ENCODE results near the gene CWC22. TPM values are rescaled to one million over a fixed set of nuclear protein-coding genes. Genes with fewer than 3 reads are reported as not detected.
"Not testable (repeated sequence)": the region's sequence is repeated elsewhere in the genome, so short reads cannot be mapped to it uniquely, and the experiment has no call there.

Gene CWC22
- total RNA-seq, 1 donor from 2014 or later = 12.0 TPM

- Mint-ChIP-seq H3K27ac (ENCODE audit: unreplicated experiment) (no peak overlapping the region), H3K4me1 (ENCODE audit: low read depth, unreplicated experiment) (peaks cover 4% of the 10 kb centered on the region), H3K27me3 (ENCODE audit: unreplicated experiment) (peaks cover 3% of the 10 kb centered on the region), H3K36me3 (ENCODE audit: unreplicated experiment) (no peaks in the 10 kb centered on the region), H3K4me3 (ENCODE audit: unreplicated experiment) (no peak overlapping the region), H3K9me3 (ENCODE audit: unreplicated experiment) (no peaks in the 10 kb centered on the region)
- peak; percentile 73 for TF ChIP-seq CTCF (IDR thresholded peaks at IDR 0.05; ENCODE audit: partially characterized antibody, unreplicated experiment)
- peak; percentile 68 for DNase-seq
Observed at GRCh38 chr2:179936654-179937053, 70.4 kb downstream of the CWC22 start.

GRCh38 chr2:179936141-179936540 is 71.0 kb downstream of the CWC22 start:
- Mint-ChIP-seq H3K27ac (ENCODE audit: unreplicated experiment) (no peak overlapping the region), H3K36me3 (ENCODE audit: unreplicated experiment) (peaks cover 2% of the 10 kb centered on the region), H3K4me1 (ENCODE audit: low read depth, unreplicated experiment) (peaks cover 4% of the 10 kb centered on the region), H3K4me3 (ENCODE audit: unreplicated experiment) (no peak overlapping the region), H3K9me3 (ENCODE audit: unreplicated experiment) (no peaks in the 10 kb centered on the region), H3K27me3 (ENCODE audit: unreplicated experiment) (peaks cover 3% of the 10 kb centered on the region)
- DNase-seq = no peak
- TF ChIP-seq CTCF (IDR thresholded peaks at IDR 0.05; ENCODE audit: partially characterized antibody, unreplicated experiment) = no peak

- no peak overlapping the region for H3K27ac Mint-ChIP-seq (ENCODE audit: unreplicated experiment)
- H3K9me3 Mint-ChIP-seq (ENCODE audit: unreplicated experiment) = peaks cover 1% of the 10 kb centered on the region
- no peak for TF ChIP-seq CTCF (IDR thresholded peaks at IDR 0.05; ENCODE audit: partially characterized antibody, unreplicated experiment)
Observed at GRCh38 chr2:179932786-179933185, 74.3 kb downstream of the CWC22 start.

GRCh38 chr2:179931502-179931901 is 75.6 kb downstream of the CWC22 start:
- Mint-ChIP-seq H3K27me3 (ENCODE audit: unreplicated experiment) (peaks cover 3% of the 10 kb centered on the region), H3K4me1 (ENCODE audit: low read depth, unreplicated experiment) (peaks cover 4% of the 10 kb centered on the region), H3K9me3 (ENCODE audit: unreplicated experiment) (peaks cover 1% of the 10 kb centered on the region), H3K36me3 (ENCODE audit: unreplicated experiment) (peaks cover 21% of the 10 kb centered on the region), H3K4me3 (ENCODE audit: unreplicated experiment) (no peak overlapping the region), H3K27ac (ENCODE audit: unreplicated experiment) (no peak overlapping the region)
- no peak for DNase-seq
- no peak for TF ChIP-seq CTCF (IDR thresholded peaks at IDR 0.05; ENCODE audit: partially characterized antibody, unreplicated experiment)

More at GRCh38 chr2:179932786-179933185, 74.3 kb downstream of the CWC22 start:
- Mint-ChIP-seq H3K4me3 (ENCODE audit: unreplicated experiment) (no peak overlapping the region), H3K27me3 (ENCODE audit: unreplicated experiment) (peaks cover 3% of the 10 kb centered on the region), H3K36me3 (ENCODE audit: unreplicated experiment) (peaks cover 15% of the 10 kb centered on the region), H3K4me1 (ENCODE audit: low read depth, unreplicated experiment) (peaks cover 4% of the 10 kb centered on the region)
- DNase-seq = no peak

- H3K36me3 Mint-ChIP-seq (ENCODE audit: unreplicated experiment) = peaks cover 21% of the 10 kb centered on the region
- DNase-seq; H3K27ac Mint-ChIP-seq (ENCODE audit: unreplicated experiment); H3K4me1 Mint-ChIP-seq (ENCODE audit: low read depth, unreplicated experiment); H3K4me3 Mint-ChIP-seq (ENCODE audit: unreplicated experiment); H3K27me3 Mint-ChIP-seq (ENCODE audit: unreplicated experiment); H3K9me3 Mint-ChIP-seq (ENCODE audit: unreplicated experiment): not testable (repeated sequence)
Observed at GRCh38 chr2:179929997-179930396, 77.1 kb downstream of the CWC22 start.
